GM18526 (cell line): ENCODE measurements around the gene FBXO31.

Experiments used
- POLR2A ChIP-seq: IDR thresholded peaks from 3 replicates; pipeline ENCODE4 v1.6.1; 2011; ENCODE audit not compliant: insufficient read length; ENCODE audit errors: extremely low read depth

Gene FBXO31

GRCh38 chr16:87416826-87417527 is 33.4 kb upstream of the FBXO31 start:
- no peak for TF ChIP-seq POLR2A

DNA sequence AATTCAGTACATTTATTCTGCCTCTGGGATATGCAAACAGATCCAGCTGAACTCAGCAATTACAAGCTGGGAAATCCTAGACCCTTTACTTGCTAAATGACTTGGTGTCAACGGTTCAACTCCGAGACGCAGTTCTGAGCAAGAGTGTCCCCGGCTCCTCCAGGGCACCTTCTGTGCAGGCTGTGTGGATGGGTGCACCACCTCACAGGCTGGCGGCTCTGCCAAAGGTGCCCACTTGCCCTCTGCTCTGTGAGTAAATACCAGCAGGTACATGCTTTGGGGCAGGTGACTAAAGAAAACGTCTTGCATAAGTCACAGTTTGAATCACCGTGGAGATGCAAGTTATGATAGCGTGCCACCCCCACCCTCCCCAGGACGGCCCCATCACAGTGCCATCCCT is 31.9 kb upstream of the FBXO31 start:
- no peak for TF ChIP-seq POLR2A

DNA sequence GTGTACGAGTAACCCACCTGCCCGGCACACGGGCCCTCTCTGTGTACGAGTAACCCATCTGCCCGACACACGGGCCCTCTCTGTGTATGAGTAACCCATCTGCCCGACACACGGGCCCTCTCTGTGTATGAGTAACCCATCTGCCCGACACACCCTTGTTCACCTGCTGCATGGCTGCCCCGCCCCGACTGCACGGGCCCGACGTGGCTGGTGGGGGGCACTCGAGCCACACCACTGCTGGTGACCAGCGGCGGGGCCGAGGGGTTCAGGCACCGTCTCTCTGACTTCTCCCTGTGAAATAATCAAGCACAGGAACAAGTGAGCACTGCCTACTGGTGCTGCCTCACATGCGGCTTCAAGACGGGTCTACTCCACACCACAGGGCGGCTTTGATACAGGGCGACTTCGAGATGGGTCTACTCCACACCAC is 30.7 kb upstream of the FBXO31 start:
- no peak for TF ChIP-seq POLR2A

GRCh38 chr16:87412996-87413421 is 29.4 kb upstream of the FBXO31 start:
- no peak for TF ChIP-seq POLR2A

DNA sequence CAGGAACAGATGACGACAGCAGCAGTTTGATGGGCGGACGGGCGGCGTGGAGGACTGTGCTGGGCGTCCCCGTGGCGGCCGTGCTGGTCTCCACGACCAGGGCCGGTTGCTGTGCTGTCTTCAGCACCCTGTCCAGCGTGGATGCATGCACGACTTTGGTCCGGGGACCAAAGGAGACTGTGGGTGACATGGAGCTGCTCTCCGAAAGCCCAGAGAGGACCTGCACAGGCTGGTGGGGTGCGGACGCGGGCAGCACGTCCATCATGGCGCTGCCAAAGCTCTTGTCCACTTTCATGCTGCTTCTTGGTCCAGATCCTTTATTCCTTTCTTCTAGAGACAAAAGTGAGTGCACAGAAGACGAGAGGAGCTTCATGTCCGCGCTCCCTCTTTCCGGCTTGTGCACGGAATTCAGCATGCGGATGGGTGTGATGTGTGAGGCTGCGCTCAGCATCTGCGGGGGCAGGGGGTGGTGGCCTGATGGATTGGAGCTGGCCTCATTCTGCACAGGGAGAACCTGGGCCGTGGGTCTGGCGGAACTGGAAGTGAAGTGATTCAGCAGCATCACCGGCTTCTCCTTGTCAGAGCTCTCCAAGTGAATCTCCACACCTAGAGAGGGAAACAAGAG is 28.9 kb upstream of the FBXO31 start:
- no peak for TF ChIP-seq POLR2A

DNA sequence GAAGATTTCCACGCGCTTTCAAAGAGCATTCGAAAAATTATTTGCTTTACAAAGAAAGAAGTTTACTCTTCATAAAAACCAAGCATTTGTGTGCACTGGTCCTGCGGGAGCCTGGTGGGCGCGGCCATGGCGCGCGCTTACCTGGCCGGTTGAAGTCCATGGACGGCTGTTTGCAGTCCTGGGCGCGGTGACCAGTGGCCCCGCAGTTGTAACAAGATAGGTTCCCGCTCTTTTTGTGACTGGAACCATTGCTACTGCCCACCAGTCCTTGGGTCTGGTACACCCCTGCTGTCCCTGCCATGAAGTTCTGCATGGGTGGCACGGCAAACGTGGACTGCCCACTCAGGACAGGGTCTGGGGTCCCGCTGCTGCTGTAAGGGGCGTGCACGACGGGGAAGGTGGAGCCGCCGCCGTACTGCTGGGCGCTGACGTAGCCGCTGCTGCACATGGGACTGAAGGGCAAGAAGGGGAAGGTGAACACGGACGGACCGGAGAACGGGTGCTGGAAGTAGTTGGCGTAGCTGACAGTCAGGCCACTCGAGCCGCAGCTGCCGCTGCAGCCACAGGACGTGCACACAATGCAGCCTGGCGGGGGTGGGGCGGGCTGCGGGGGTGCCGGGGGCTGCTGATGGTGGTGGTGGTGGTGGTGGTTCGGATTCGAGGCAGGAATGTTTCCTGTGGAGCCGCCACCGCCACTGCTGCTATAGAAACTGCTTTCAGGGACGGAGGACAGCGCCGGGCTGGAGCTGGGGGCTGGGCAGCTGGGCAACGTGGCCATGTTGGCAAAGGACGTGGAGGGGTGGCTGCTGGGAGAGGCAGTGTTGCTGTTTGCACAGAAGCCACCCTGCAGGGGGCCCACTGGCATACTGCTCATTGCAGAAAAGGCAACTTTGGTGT is 28.0 kb upstream of the FBXO31 start:
- TF ChIP-seq POLR2A = no peak

- TF ChIP-seq POLR2A = no peak
Measured at GRCh38 chr16:87410968-87411367, 27.4 kb upstream of the FBXO31 start.

GRCh38 chr16:87410530-87410929 is 27.0 kb upstream of the FBXO31 start:
- no peak for TF ChIP-seq POLR2A

- TF ChIP-seq POLR2A = no peak
Measured at GRCh38 chr16:87409781-87410180, 26.2 kb upstream of the FBXO31 start.

DNA sequence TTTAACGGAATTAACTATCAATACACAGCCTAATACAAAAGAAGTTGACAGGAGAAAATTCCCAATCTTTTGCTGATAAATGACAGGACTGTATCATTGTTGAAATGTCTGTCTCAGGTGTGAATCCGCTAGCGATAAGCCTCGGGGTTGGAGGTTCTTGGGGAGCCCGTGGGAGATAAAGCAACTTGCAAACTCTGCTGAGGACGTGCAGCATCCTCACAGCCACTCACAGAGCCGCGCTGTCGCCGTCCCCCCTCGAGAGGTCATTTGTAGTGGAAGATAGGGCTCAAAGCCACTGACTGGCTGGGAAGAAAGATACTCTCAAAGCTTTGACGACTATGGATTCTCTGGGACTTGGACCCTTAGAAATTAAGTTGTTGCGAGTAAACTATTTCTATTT is 25.6 kb upstream of the FBXO31 start:
- no peak for TF ChIP-seq POLR2A

DNA sequence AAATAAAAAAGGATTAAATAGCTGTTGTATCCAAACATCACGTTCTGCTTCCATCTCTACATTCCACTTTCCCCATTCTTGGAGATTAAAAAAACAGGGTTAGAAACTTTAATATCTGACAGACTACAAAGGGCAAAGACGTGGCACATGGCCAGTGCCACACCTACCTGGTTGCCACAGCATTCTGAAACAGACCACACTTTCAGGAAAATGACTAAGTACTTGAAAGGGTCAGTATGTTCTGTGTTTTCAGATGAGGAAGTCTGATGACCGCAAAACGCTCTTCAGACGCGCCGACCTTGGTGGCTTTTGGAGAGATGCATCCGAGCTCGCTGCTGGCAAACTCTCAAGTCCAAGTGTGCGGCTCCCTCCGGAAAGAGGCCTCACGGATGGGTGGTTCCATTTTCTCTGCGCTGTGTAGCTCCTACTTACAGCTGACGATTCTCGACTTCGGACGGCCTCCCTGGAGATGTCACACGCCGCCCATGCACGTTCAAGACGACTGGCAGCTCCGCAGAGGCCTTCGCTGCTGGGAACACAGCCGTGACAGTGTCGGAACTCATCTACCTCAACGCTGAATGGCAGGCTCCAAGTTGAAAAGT is 24.0 kb upstream of the FBXO31 start:
- TF ChIP-seq POLR2A = no peak

DNA sequence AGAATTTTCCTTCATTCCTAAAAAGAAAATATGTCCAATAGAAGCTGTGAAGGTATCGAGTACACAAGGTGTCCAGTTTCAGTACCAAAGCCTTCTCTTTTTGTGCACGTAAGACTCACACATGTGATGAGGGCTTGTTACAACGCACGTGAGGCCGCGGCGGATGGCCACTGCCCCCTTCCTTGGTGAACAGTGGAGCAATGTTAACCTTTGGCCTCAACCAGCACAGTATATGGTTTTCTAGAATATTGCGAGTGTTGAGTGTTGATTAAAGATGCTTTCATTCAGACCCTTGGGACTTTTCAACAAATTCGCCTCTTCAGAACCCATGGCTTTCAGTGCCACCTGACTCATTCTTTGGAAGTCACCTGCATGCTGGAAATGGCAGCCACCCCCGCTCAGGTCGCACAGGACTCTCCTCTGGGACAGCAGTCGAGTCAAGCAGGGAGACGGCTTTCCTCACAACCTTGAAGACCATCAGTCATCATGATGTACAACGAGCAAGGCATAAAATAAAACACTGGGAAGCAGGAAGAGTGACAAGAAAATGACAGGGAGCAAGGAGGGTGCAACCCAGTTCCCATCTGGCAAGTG is 23.0 kb upstream of the FBXO31 start:
- TF ChIP-seq POLR2A = no peak

GRCh38 chr16:87404764-87405625 is 21.4 kb upstream of the FBXO31 start:
- no peak for TF ChIP-seq POLR2A

DNA sequence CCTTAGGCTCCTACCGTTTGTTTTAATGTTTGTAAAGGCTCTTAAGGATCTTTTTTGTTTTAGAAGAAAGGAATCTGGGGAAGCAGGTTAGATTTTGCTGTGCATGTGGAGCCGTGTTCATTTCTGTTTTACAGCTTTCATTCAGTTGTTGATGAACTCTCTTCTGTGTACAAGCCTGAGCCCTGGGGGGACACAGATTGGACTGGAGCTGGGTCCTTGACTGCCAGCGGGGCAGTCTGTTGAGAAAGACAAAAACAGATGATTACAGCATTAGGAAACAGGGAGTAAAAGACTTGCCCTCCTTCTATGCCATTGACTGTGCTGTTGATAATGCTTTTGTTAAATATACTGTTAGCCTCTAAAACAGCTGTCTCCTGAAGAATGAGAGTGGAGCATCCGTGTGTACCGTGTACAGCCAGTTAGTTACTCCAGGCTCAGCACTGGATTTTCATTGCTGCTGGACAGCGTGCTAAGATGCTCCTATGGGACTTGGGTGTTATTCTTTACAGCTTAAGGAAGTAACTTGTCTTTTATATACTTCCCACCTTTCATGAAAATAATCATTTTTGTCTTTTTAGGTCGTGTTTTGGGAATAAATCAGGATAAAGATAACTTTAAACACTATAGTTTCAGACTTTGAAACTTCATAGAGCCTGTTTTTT is 11.7 kb upstream of the FBXO31 start:
- no peak for TF ChIP-seq POLR2A

- TF ChIP-seq POLR2A = no peak
Measured at GRCh38 chr16:87393680-87394055, 10.1 kb upstream of the FBXO31 start.
